ENCODE measurements around the gene ZNF235. TPM values are rescaled to one million over a fixed set of nuclear protein-coding genes. Genes with fewer than 3 reads are reported as not detected.
"Not testable (repeated sequence)": the region's sequence is repeated elsewhere in the genome, so short reads cannot be mapped to it uniquely, and the experiment has no call there.

Gene ZNF235
- 9.5 and 11.5 TPM in 2 replicates for total RNA-seq
- long read RNA-seq, transcript ZNF235-201 (5 exons, 3,188 nt), result minor isoform, 5 of 21 reads
- long read RNA-seq, transcript ZNF235-207 (5 exons, 3,162 nt), result major isoform, 6 of 21 reads
- long read RNA-seq, partial matches to known transcripts, result 0 of 21 reads
- long read RNA-seq, other reads (novel, unspliced or antisense), result 6 of 21 reads

DNA sequence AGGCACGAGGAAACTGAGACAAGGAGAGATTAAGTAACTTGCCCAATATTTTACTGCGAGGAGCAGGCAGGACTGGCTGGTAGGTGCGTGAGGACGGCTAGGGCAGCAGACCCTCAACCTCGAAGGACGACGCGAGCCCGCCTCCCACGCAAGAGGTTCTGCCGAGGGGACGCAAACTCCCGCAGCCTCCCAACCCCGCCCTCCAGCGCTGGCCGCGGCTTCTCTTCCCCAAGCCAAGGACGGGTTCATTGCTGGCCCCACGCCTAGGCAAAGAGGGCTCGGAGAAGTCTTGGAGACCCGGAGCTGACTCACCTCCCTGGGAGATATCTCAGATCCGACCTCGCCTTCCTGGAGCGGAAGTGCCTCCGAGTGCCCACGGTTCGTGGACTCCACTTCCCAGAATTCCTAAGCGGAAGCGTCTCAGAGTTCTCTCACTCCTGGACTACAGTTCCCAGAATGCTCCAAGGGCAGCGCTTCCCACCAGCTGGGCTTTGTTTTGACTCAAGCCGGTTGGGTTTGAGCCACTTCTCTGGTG lies at the start of gene ZNF235:
Gene ZNF235 (minus strand): TSS at position 367 of the 535 bp plus-strand sequence. CDS start 1,621 bp downstream, outside the sequence.
- peak; percentile 64 for DNase-seq (ENCODE audit: low read depth, low spot score)
- no peaks in the 10 kb centered on the region for H3K27me3 Mint-ChIP-seq (ENCODE audit: low read depth)
- peaks cover 9% of the 10 kb centered on the region for H3K9me3 Mint-ChIP-seq
- H3K36me3 Mint-ChIP-seq (ENCODE audit: low read depth), result peaks cover 8% of the 10 kb centered on the region
- peak within 1 kb of the TSS; percentile 54 for H3K27ac Mint-ChIP-seq (ENCODE audit: unreplicated experiment)
- TF ChIP-seq, protein P1, sequence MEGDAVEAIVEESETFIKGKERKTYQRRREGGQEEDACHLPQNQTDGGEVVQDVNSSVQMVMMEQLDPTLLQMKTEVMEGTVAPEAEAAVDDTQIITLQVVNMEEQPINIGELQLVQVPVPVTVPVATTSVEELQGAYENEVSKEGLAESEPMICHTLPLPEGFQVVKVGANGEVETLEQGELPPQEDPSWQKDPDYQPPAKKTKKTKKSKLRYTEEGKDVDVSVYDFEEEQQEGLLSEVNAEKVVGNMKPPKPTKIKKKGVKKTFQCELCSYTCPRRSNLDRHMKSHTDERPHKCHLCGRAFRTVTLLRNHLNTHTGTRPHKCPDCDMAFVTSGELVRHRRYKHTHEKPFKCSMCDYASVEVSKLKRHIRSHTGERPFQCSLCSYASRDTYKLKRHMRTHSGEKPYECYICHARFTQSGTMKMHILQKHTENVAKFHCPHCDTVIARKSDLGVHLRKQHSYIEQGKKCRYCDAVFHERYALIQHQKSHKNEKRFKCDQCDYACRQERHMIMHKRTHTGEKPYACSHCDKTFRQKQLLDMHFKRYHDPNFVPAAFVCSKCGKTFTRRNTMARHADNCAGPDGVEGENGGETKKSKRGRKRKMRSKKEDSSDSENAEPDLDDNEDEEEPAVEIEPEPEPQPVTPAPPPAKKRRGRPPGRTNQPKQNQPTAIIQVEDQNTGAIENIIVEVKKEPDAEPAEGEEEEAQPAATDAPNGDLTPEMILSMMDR (conservative IDR thresholded peaks at IDR 0.05), result no peak
- peak within 1 kb of the TSS; percentile 96 for H3K4me3 Mint-ChIP-seq
- peaks cover 16% of the 10 kb centered on the region for H3K4me1 Mint-ChIP-seq

DNA sequence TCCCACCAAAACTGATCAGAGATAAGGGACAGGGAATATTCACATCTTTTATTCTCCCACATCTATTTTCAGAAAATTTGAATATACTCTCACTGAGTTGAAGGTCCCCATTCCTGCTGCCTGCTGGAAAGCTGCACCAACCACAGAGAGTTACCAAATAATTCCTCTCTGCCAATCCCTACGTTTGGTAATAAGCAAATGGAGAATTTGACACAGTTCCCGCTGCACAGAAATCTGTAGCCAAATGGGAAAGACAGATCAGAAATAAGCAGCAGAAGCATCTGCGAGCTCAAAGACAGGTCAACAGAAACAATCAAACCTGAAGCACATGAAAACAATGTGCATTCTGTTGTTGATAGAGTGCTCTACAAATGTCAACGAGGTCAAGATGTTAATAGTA lies 41.7 kb upstream of the ZNF235 start:
- no peaks in the 10 kb centered on the region for H3K27me3 Mint-ChIP-seq (ENCODE audit: low read depth)
- peaks cover 20% of the 10 kb centered on the region for H3K9me3 Mint-ChIP-seq
- H3K4me1 Mint-ChIP-seq, result peaks cover 5% of the 10 kb centered on the region
- TF ChIP-seq, protein P1 (conservative IDR thresholded peaks at IDR 0.05), result no peak
- no peak overlapping the region for H3K4me3 Mint-ChIP-seq
- peaks cover 62% of the 10 kb centered on the region for H3K36me3 Mint-ChIP-seq (ENCODE audit: low read depth)
- DNase-seq (ENCODE audit: low read depth, low spot score), result no peak
- no peak overlapping the region for H3K27ac Mint-ChIP-seq (ENCODE audit: unreplicated experiment)

DNA sequence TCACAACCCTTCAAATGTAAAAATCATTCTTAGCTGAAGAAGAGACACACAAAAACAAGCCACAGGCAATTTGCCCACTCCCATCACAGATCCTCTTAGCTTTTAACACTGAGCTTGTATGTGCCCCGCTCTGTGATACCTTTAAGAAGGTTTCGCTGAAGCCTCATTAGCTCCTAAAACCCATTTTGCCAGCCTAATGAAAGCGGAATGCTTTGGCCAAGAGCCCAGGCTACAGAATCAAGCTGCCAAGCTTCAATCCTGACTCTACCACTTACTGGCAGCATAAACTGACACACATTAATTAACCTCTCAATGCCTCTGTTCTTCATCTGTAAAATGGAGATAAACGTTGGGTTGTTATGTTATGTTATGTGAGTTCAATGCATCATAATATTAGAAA lies 41.1 kb upstream of the ZNF235 start:
- TF ChIP-seq, protein P1 (conservative IDR thresholded peaks at IDR 0.05), result no peak
- H3K27ac Mint-ChIP-seq (ENCODE audit: unreplicated experiment), result no peak overlapping the region
- peaks cover 5% of the 10 kb centered on the region for H3K4me1 Mint-ChIP-seq
- H3K27me3 Mint-ChIP-seq (ENCODE audit: low read depth), result no peaks in the 10 kb centered on the region
- H3K36me3 Mint-ChIP-seq (ENCODE audit: low read depth), result peaks cover 63% of the 10 kb centered on the region
- DNase-seq (ENCODE audit: low read depth, low spot score), result no peak
- H3K9me3 Mint-ChIP-seq, result peaks cover 17% of the 10 kb centered on the region
- H3K4me3 Mint-ChIP-seq, result no peak overlapping the region

DNA sequence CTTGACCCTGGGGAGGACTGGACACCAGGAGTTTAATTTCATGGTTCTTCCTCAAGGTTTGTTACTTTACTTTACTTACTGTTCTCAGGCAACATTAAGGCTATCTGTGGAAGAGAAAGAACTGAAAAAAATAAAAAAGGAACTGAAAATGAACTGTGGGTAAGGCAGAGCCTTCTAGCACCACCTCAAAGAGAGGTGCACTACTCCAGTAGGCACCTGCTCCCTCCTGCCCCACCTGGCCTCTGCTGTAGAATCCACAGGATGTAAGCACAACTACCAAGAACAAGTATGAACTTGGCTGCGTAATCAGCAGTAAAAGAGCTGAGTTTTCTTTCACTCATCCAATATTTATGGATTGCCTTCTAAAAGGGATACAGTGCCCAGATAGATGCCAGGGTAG lies 39.4 kb upstream of the ZNF235 start:
- TF ChIP-seq, protein P1 (conservative IDR thresholded peaks at IDR 0.05), result no peak
- no peaks in the 10 kb centered on the region for H3K27me3 Mint-ChIP-seq (ENCODE audit: low read depth)
- H3K9me3 Mint-ChIP-seq, result peaks cover 10% of the 10 kb centered on the region
- peaks cover 62% of the 10 kb centered on the region for H3K36me3 Mint-ChIP-seq (ENCODE audit: low read depth)
- no peak for DNase-seq (ENCODE audit: low read depth, low spot score)
- H3K27ac Mint-ChIP-seq (ENCODE audit: unreplicated experiment), result no peak overlapping the region
- H3K4me3 Mint-ChIP-seq, result no peak overlapping the region
- peaks cover 5% of the 10 kb centered on the region for H3K4me1 Mint-ChIP-seq

DNA sequence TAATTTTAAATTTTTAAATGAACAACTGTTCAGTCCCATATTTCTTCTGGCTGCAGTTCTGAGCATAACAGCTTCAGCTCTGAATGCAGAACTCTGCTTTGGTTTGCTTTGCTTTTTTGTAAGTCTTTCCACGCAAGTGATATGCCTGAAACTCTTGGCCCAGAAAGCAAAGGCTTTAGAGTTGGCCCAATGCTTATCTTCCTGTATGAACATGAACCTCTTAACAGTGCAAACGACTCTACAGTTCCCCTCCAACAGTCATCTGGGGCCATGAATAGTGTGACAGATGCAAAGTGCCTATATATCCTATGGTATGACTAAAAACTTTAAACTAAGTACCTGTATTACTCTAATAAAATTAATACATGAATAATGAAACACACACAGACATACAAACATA lies 37.0 kb upstream of the ZNF235 start:
- Mint-ChIP-seq H3K36me3 (ENCODE audit: low read depth) (peaks cover 70% of the 10 kb centered on the region), H3K9me3 (peaks cover 13% of the 10 kb centered on the region), H3K27ac (ENCODE audit: unreplicated experiment) (no peak overlapping the region), H3K4me3 (no peak overlapping the region), H3K27me3 (ENCODE audit: low read depth) (no peaks in the 10 kb centered on the region), H3K4me1 (peaks cover 5% of the 10 kb centered on the region)
- TF ChIP-seq, protein P1 (conservative IDR thresholded peaks at IDR 0.05), result no peak
- DNase-seq (ENCODE audit: low read depth, low spot score), result no peak

DNA sequence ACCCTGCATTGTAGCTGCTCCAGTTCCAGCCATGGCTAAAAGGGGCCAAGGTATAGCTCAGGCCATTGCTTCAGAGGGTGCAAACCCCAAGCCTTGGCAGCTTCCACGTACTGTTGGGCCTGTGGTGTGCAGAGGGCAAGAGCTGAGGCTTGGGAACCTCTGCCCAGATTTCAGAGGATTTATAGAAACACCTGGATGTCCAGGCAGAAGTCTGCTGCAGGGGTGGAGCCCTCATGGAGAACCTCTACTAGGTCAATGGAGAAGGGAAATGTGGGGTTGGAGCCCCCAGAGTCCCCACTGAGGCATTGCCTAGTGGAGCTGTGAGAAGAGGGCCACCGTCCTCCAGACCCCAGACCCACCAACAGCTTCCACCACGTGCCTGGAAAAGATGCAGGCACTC lies 29.8 kb upstream of the ZNF235 start:
- H3K27ac Mint-ChIP-seq (ENCODE audit: unreplicated experiment); H3K4me3 Mint-ChIP-seq; DNase-seq (ENCODE audit: low read depth, low spot score); H3K27me3 Mint-ChIP-seq (ENCODE audit: low read depth); H3K4me1 Mint-ChIP-seq: not testable (repeated sequence)
- Mint-ChIP-seq H3K9me3 (peaks cover 42% of the 10 kb centered on the region), H3K36me3 (ENCODE audit: low read depth) (peaks cover 90% of the 10 kb centered on the region)

Data from neural crest cell (in vitro differentiated cells).